Liver (tissue), 9 donors: Measurements from ENCODE around the gene DDX17. TPM values are rescaled to one million over a fixed set of nuclear protein-coding genes. Genes with fewer than 3 reads are reported as not detected.

ENCODE experiments used
- DNase-seq: peaks from one replicate; pipeline ENCODE4 v3.0.0-alpha.2; 2017; ENCODE audit warnings: low spot score
- H3K27ac ChIP-seq, 2 donors: one replicate each; pipeline ENCODE4 v1.7.0; 2013; ENCODE audit warnings: inconsistent platforms in 2 of 2, low read length in 2 of 2, control low read depth in 1 of 2, low read depth in 1 of 2, mild to moderate bottlenecking in 1 of 2
- H3K27me3 ChIP-seq, 4 donors: one replicate each; pipeline versions ENCODE4 v1.6.1 to v1.7.0; 2013; ENCODE audit warnings: low read length in 3 of 4, inconsistent platforms in 1 of 4, mild to moderate bottlenecking in 1 of 4, moderate library complexity in 1 of 4; ENCODE audit not compliant: control insufficient read depth in 4 of 4, insufficient read depth in 4 of 4
- H3K36me3 ChIP-seq, 4 donors: one replicate each; pipeline versions ENCODE4 v1.6.1 to v1.7.0; 2013; ENCODE audit warnings: low read length in 3 of 4, mild to moderate bottlenecking in 3 of 4, low read depth in 1 of 4, moderate library complexity in 1 of 4; ENCODE audit not compliant: control insufficient read depth in 4 of 4, insufficient read depth in 3 of 4
- H3K4me1 ChIP-seq, 4 donors: one replicate each; pipeline versions ENCODE4 v1.6.1 to v1.7.0; 2013; ENCODE audit warnings: low read length in 3 of 4, mild to moderate bottlenecking in 3 of 4, moderate library complexity in 1 of 4; ENCODE audit not compliant: control insufficient read depth in 4 of 4, insufficient read depth in 4 of 4
- H3K4me3 ChIP-seq, 3 donors: one replicate each; pipeline versions ENCODE4 v1.6.1 to v1.7.0; 2013; ENCODE audit warnings: low read length in 3 of 3, control low read depth in 1 of 3, low read depth in 1 of 3, mild to moderate bottlenecking in 1 of 3
- H3K9ac ChIP-seq, 2 donors: one replicate each; pipeline ENCODE4 v1.7.0; 2013; ENCODE audit warnings: low read length in 2 of 2, mild to moderate bottlenecking in 2 of 2, moderate library complexity in 2 of 2, control low read depth in 1 of 2, low read depth in 1 of 2
- H3K9me3 ChIP-seq, 4 donors: one replicate each; pipeline versions ENCODE4 v1.6.1 to v1.7.0; 2013; ENCODE audit warnings: low read length in 3 of 4; ENCODE audit not compliant: control insufficient read depth in 4 of 4
- CTCF ChIP-seq: fragments of 150-350 bp; IDR thresholded peaks from 2 replicates; pipeline ENCODE4 v1.5.1; 2017; ENCODE audit warnings: improper control_type of control experiment, low read depth, low read length; ENCODE audit not compliant: missing input control
- FOXA1 ChIP-seq: IDR thresholded peaks from 2 replicates; pipeline ENCODE4 v1.6.1; 2016; ENCODE audit warnings: antibody characterized with exemption
- FOXA2 ChIP-seq: IDR thresholded peaks from 2 replicates; pipeline ENCODE4 v1.6.1; 2016; ENCODE audit warnings: antibody characterized with exemption
- HNF4G ChIP-seq: IDR thresholded peaks from 2 replicates; pipeline ENCODE4 v1.6.1; 2016; ENCODE audit warnings: antibody characterized with exemption
- JUND ChIP-seq, 2 donors: IDR thresholded peaks; 2 replicates each; pipeline ENCODE4 v1.6.1; 2016; ENCODE audit warnings: antibody characterized with exemption in 2 of 2
- NR2F2 ChIP-seq: IDR thresholded peaks from 2 replicates; pipeline ENCODE4 v1.6.1; 2016; ENCODE audit warnings: antibody characterized with exemption
- RAD21 ChIP-seq, 2 donors: IDR thresholded peaks; 2 replicates each; pipeline ENCODE4 v1.6.1; 2016; ENCODE audit warnings: antibody characterized with exemption in 2 of 2, mild to moderate bottlenecking in 2 of 2
- REST ChIP-seq: IDR thresholded peaks from 2 replicates; pipeline ENCODE4 v1.6.1; 2016; ENCODE audit warnings: antibody characterized with exemption, mild to moderate bottlenecking
- RXRA ChIP-seq, 2 donors: IDR thresholded peaks; 2 replicates each; pipeline ENCODE4 v1.6.1; 2017 to 2018; ENCODE audit warnings: antibody characterized with exemption in 2 of 2, mild to moderate bottlenecking in 1 of 2
- SP1 ChIP-seq: IDR thresholded peaks from 2 replicates; pipeline ENCODE4 v1.6.1; 2018; ENCODE audit warnings: antibody characterized with exemption, mild to moderate bottlenecking
- TAF1 ChIP-seq: conservative IDR thresholded peaks from 2 replicates; pipeline ENCODE4 v1.6.1; 2016; ENCODE audit warnings: antibody characterized with exemption, mild to moderate bottlenecking
- YY1 ChIP-seq: IDR thresholded peaks from 2 replicates; pipeline ENCODE4 v1.6.1; 2016; ENCODE audit warnings: antibody characterized with exemption, mild to moderate bottlenecking
- ZBTB33 ChIP-seq: IDR thresholded peaks from 2 replicates; pipeline ENCODE4 v1.6.1; 2016; ENCODE audit warnings: antibody characterized with exemption
- WGBS: extraction: QIAGEN DNeasy Blood & Tissue Kit; methylation state at CpG from one replicate; pipeline ENCODE4 v1.1.7; 2013; 5-methylcytosine and 5-hydroxymethylcytosine counted together
- polyA plus RNA-seq, 2 donors: library from polyadenylated mRNA; stranded (reverse) in 1 of 2; unstranded in 1 of 2; fragments of 200-250 nt in 1 of 2; fragments of >200 nt in 1 of 2; fragmentation: Nextera tagmentation in 1 of 2; extraction: Ambion mirVana in 1 of 2; gene quantifications; one replicate each; pipeline versions ENCODE4 v1.2.1 to v1.2.3, GENCODE V29; 2013 to 2015
- total RNA-seq, 2 donors: library from RNA; depleted of rRNA; stranded (reverse); fragments of >200 nt; gene quantifications; one replicate each; pipeline ENCODE4 v1.2.3, GENCODE V29; 2014
- TF ChIP-seq, protein P1 (sequence below): IDR thresholded peaks from 2 replicates; pipeline ENCODE4 v1.6.1; 2016; ENCODE audit warnings: antibody characterized with exemption
- donor health status: healthy.
- donor health status: healthy.
- donor health status: healthy.
- donor health status: healthy.
- donor health status: healthy.

Gene DDX17
- total and polyA plus RNA-seq, 4 donors, result 46.3 to 451 (median 173) TPM

DNA sequence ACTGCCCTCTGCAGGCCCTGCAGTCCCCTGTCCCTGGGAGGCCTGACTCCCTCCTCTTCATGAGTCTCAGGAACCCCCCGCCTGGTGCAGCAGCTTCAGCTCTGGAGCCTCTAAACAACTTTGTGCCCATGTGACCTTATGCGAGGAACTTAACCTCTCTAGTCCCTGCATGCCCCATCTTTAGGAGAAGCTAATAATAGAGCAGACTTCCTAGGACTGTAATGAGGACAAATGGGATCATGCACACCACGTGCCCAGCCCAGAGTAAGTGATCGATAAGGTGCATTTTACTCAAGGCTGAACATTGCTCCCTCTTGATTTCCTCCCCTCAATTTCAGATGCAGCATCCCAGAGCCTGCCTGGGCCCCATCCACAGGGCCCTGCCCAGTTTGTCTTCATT, 70.1 kb downstream of the DDX17 start:
- no peak for TF ChIP-seq ZBTB33
- no peak for TF ChIP-seq CTCF
- no peak for TF ChIP-seq YY1
- TF ChIP-seq HNF4G, result no peak
- TF ChIP-seq JUND (IDR thresholded peaks at IDR 0.05), result no peak
- TF ChIP-seq NR2F2, result no peak
- no peak for TF ChIP-seq RXRA (IDR thresholded peaks at IDR 0.05)
- no peak for TF ChIP-seq SP1
- TF ChIP-seq TAF1, result no peak
- no peak for TF ChIP-seq FOXA1
- no peak for TF ChIP-seq RAD21 (IDR thresholded peaks at IDR 0.05)
- Histone ChIP-seq H3K4me3 (no peak overlapping the region), H3K27ac (no peak overlapping the region), H3K9me3 (no peaks in the 10 kb centered on the region), H3K27me3 (no peaks in the 10 kb centered on the region), H3K9ac (no peak overlapping the region), H3K4me1 (no peaks in the 10 kb centered on the region), H3K36me3 (no peaks in the 10 kb centered on the region)
- DNase-seq, result no peak
- WGBS, result 71% methylated on average over 4 of the region's 4 CpGs

GRCh38 chr22:38435010-38435409, 71.1 kb downstream of the DDX17 start:
- no peak for TF ChIP-seq REST
- TF ChIP-seq FOXA1, result no peak
- TF ChIP-seq, protein P1, sequence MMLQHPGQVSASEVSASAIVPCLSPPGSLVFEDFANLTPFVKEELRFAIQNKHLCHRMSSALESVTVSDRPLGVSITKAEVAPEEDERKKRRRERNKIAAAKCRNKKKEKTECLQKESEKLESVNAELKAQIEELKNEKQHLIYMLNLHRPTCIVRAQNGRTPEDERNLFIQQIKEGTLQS, result no peak
- TF ChIP-seq SP1, result no peak
- TF ChIP-seq FOXA2, result no peak
- WGBS, result 77% methylated on average over 4 of the region's 4 CpGs

More at GRCh38 chr22:38435010-38435409, 71.1 kb downstream of the DDX17 start:
- no peaks in the 10 kb centered on the region for H3K36me3 ChIP-seq
- no peaks in the 10 kb centered on the region for H3K27me3 ChIP-seq
- DNase-seq, result no peak
- no peaks in the 10 kb centered on the region for H3K9me3 ChIP-seq
- H3K4me1 ChIP-seq, result no peaks in the 10 kb centered on the region
- H3K9ac ChIP-seq, result no peak overlapping the region
- H3K4me3 ChIP-seq, result no peak overlapping the region
- no peak overlapping the region for H3K27ac ChIP-seq
